Measurements from ENCODE around the gene DCHS2.

Gene DCHS2

DNA sequence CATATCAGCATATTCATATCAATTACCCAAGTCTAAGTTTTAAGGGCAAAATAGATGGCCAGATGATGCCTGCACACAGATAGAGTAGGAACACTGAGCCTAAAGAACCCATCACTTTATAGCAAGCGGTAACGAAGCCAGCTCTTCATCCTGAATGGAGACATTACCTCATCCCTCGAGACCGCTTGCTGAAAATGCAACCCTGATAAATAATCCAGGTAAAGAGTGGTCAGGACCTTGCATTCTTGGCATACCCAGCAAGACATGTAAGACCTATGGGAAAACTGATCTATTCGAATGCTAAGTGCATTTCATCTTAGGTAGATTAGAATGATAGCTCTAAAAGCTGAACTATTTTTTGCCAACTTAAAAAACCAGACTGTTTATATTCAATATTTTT, 25.3 kb downstream of the DCHS2 start:
- no peaks in the 10 kb centered on the region for H3K9me3 ChIP-seq (ENCODE audit: insufficient read depth, low read depth, low read length)
- no peaks in the 10 kb centered on the region for H3K27me3 ChIP-seq (ENCODE audit: insufficient read depth, low read length)
- H4K8ac ChIP-seq (ENCODE audit: low read depth, low read length): no peak overlapping the region
- no peak overlapping the region for H3K27ac ChIP-seq (ENCODE audit: low read depth, low read length)
- WGBS (ENCODE audit: extremely low coverage, insufficient coverage, insufficient read length): no CpG with 5 or more reads among the region's 5 CpGs
- no peaks in the 10 kb centered on the region for H3K36me3 ChIP-seq (ENCODE audit: control insufficient read depth in 1 of 2, insufficient read depth in 2 of 2, low read length in 2 of 2)
- no peaks in the 10 kb centered on the region for H3K79me2 ChIP-seq (ENCODE audit: control insufficient read depth, insufficient read depth, low read length, poor library complexity)
- no peak overlapping the region for H3K9ac ChIP-seq (ENCODE audit: low read length)
- H4K12ac ChIP-seq (ENCODE audit: low read depth, low read length): no peak overlapping the region
- H2AK5ac ChIP-seq (ENCODE audit: low read length): no peak overlapping the region
- no peak overlapping the region for H3K14ac ChIP-seq (ENCODE audit: low read length)
- H3K23ac ChIP-seq (ENCODE audit: low read length): no peak overlapping the region
- no peak overlapping the region for H3K18ac ChIP-seq (ENCODE audit: low read length)
- no peak overlapping the region for H3K4ac ChIP-seq (ENCODE audit: low read depth, low read length)
- H3K79me1 ChIP-seq (ENCODE audit: low read length): no peaks in the 10 kb centered on the region
- no peak overlapping the region for H3K4me3 ChIP-seq (ENCODE audit: low read depth, low read length)
- H2BK120ac ChIP-seq (ENCODE audit: insufficient read depth, low read length, poor library complexity): no peak overlapping the region
- no peak overlapping the region for H4K91ac ChIP-seq (ENCODE audit: low read depth, low read length)
- no peaks in the 10 kb centered on the region for H3K4me1 ChIP-seq (ENCODE audit: control insufficient read depth in 1 of 2, insufficient read depth in 2 of 2, low read length in 2 of 2)
- H2BK12ac ChIP-seq (ENCODE audit: low read length): no peak overlapping the region
- H2BK5ac ChIP-seq (ENCODE audit: low read depth, low read length, poor library complexity): no peak overlapping the region
- no peak for DNase-seq
- no peak overlapping the region for H3K4me2 ChIP-seq (ENCODE audit: low read length)
- no peak overlapping the region for H2AFZ ChIP-seq (ENCODE audit: insufficient read depth, low read length, poor library complexity)

DNA sequence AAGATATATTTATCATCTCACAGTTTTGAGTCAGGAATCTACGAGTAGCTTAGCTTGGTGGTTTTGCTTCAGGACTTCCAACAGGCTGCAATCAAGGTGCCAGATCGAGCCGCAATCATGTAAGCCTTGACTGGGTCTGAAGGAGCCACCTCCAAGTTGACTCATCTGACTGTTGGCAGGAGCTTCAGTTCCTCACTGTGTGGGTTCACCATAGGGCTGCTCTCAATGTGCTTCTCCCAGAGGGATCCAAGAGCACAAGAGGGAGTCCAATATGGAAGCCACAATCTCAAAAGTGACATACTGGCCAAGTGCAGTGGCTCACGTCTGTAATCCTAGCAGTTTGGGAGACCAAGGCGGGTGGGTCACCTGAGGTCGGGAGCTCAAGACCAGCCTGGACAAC, 26.5 kb downstream of the DCHS2 start:
- no peak overlapping the region for H3K9ac ChIP-seq (ENCODE audit: low read length)
- no peak overlapping the region for H3K14ac ChIP-seq (ENCODE audit: low read length)
- H3K79me2 ChIP-seq (ENCODE audit: control insufficient read depth, insufficient read depth, low read length, poor library complexity): no peaks in the 10 kb centered on the region
- H3K4me1 ChIP-seq (ENCODE audit: control insufficient read depth in 1 of 2, insufficient read depth in 2 of 2, low read length in 2 of 2): no peaks in the 10 kb centered on the region
- no peak overlapping the region for H3K18ac ChIP-seq (ENCODE audit: low read length)
- H2BK12ac ChIP-seq (ENCODE audit: low read length): no peak overlapping the region
- no peak overlapping the region for H3K4me3 ChIP-seq (ENCODE audit: low read depth, low read length)
- H2BK5ac ChIP-seq (ENCODE audit: low read depth, low read length, poor library complexity): no peak overlapping the region
- no peak overlapping the region for H3K4me2 ChIP-seq (ENCODE audit: low read length)
- no peak overlapping the region for H4K12ac ChIP-seq (ENCODE audit: low read depth, low read length)
- H4K8ac ChIP-seq (ENCODE audit: low read depth, low read length): no peak overlapping the region
- H3K27me3 ChIP-seq (ENCODE audit: insufficient read depth, low read length): no peaks in the 10 kb centered on the region
- H3K36me3 ChIP-seq (ENCODE audit: control insufficient read depth in 1 of 2, insufficient read depth in 2 of 2, low read length in 2 of 2): no peaks in the 10 kb centered on the region
- H3K79me1 ChIP-seq (ENCODE audit: low read length): no peaks in the 10 kb centered on the region
- H2AFZ ChIP-seq (ENCODE audit: insufficient read depth, low read length, poor library complexity): no peak overlapping the region
- no peak overlapping the region for H4K91ac ChIP-seq (ENCODE audit: low read depth, low read length)
- no CpG with 5 or more reads among the region's 6 CpGs for WGBS (ENCODE audit: extremely low coverage, insufficient coverage, insufficient read length)
- no peaks in the 10 kb centered on the region for H3K9me3 ChIP-seq (ENCODE audit: insufficient read depth, low read depth, low read length)
- no peak overlapping the region for H3K4ac ChIP-seq (ENCODE audit: low read depth, low read length)
- H2BK120ac ChIP-seq (ENCODE audit: insufficient read depth, low read length, poor library complexity): no peak overlapping the region
- no peak overlapping the region for H3K27ac ChIP-seq (ENCODE audit: low read depth, low read length)
- no peak for DNase-seq
- no peak overlapping the region for H2AK5ac ChIP-seq (ENCODE audit: low read length)
- no peak overlapping the region for H3K23ac ChIP-seq (ENCODE audit: low read length)

DNA sequence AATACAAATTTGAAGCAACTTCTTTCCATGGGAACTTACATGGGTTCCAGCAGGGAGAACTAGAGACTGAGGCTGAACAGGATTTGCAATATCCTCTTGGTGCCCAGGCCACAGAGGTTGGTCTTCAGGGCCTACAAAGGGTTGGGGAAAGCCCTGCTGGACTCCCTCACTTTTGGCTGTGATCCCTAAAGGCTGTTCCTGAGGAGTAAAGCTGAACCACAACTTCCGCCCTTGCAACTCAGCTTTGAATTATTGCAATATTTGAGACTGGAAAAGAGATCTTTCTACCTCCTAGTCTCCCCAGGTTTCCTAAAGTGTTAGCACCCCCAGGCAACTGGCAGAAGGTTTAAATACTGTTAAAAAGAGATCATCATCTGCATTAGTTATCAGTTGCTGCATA, 26.9 kb downstream of the DCHS2 start:
- Histone ChIP-seq H3K36me3 (ENCODE audit: control insufficient read depth in 1 of 2, insufficient read depth in 2 of 2, low read length in 2 of 2) (no peaks in the 10 kb centered on the region), H2AK5ac (ENCODE audit: low read length) (no peak overlapping the region), H2BK12ac (ENCODE audit: low read length) (no peak overlapping the region), H3K27me3 (ENCODE audit: insufficient read depth, low read length) (no peaks in the 10 kb centered on the region), H3K14ac (ENCODE audit: low read length) (no peak overlapping the region), H3K79me1 (ENCODE audit: low read length) (no peaks in the 10 kb centered on the region), H3K9me3 (ENCODE audit: insufficient read depth, low read depth, low read length) (no peaks in the 10 kb centered on the region), H3K9ac (ENCODE audit: low read length) (no peak overlapping the region), H4K8ac (ENCODE audit: low read depth, low read length) (no peak overlapping the region), H3K4me1 (ENCODE audit: control insufficient read depth in 1 of 2, insufficient read depth in 2 of 2, low read length in 2 of 2) (no peaks in the 10 kb centered on the region), H4K12ac (ENCODE audit: low read depth, low read length) (no peak overlapping the region), H3K23ac (ENCODE audit: low read length) (no peak overlapping the region), H3K4me3 (ENCODE audit: low read depth, low read length) (no peak overlapping the region), H2AFZ (ENCODE audit: insufficient read depth, low read length, poor library complexity) (no peak overlapping the region), H3K4ac (ENCODE audit: low read depth, low read length) (no peak overlapping the region), H2BK5ac (ENCODE audit: low read depth, low read length, poor library complexity) (no peak overlapping the region), H3K4me2 (ENCODE audit: low read length) (no peak overlapping the region), H3K18ac (ENCODE audit: low read length) (no peak overlapping the region), H3K27ac (ENCODE audit: low read depth, low read length) (no peak overlapping the region), H2BK120ac (ENCODE audit: insufficient read depth, low read length, poor library complexity) (no peak overlapping the region), H4K91ac (ENCODE audit: low read depth, low read length) (no peak overlapping the region), H3K79me2 (ENCODE audit: control insufficient read depth, insufficient read depth, low read length, poor library complexity) (no peaks in the 10 kb centered on the region)
- WGBS (ENCODE audit: extremely low coverage, insufficient coverage, insufficient read length): no CpG with 5 or more reads among the region's 1 CpG
- no peak for DNase-seq

DNA sequence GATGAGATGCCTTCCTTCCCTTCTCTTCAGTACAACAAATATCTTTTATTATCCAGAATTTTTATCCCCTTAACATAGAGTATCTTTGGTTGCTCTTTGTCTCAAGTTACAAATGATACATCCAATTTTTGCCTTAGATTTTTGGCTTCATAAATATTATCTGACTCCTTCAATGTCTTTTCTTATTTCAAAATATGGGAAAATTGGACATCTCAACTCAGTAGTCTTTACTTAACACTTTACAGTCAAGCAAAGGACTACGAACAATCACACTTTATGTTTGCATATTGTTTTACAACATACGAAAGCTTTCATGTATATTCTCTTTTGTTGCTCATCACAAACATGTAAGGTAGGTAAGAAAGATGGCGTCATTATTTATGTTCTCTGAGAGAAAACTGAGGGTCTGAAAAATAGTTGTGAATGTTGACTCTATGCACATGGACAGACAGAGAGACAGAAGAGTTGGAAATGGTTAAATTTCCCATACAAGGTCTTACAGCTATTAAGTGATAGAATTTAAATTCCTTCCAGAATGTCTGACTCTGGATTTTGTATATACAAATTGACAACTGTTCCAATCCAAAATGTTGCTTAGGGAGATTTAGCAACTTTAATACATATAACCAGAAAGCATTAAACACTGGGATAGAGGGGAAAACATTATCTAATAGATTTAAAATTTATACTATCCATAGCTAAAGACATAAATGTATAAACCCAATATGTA, 29.4 kb downstream of the DCHS2 start:
- Histone ChIP-seq H3K79me1 (ENCODE audit: low read length) (no peaks in the 10 kb centered on the region), H4K12ac (ENCODE audit: low read depth, low read length) (no peak overlapping the region), H3K9ac (ENCODE audit: low read length) (no peak overlapping the region), H3K14ac (ENCODE audit: low read length) (no peak overlapping the region), H3K27ac (ENCODE audit: low read depth, low read length) (no peak overlapping the region), H3K4ac (ENCODE audit: low read depth, low read length) (no peak overlapping the region), H2AFZ (ENCODE audit: insufficient read depth, low read length, poor library complexity) (no peak overlapping the region), H4K8ac (ENCODE audit: low read depth, low read length) (no peak overlapping the region), H2BK120ac (ENCODE audit: insufficient read depth, low read length, poor library complexity) (no peak overlapping the region), H2BK12ac (ENCODE audit: low read length) (no peak overlapping the region), H4K91ac (ENCODE audit: low read depth, low read length) (no peak overlapping the region), H3K79me2 (ENCODE audit: control insufficient read depth, insufficient read depth, low read length, poor library complexity) (no peaks in the 10 kb centered on the region), H3K4me2 (ENCODE audit: low read length) (no peak overlapping the region), H3K18ac (ENCODE audit: low read length) (no peak overlapping the region), H2BK5ac (ENCODE audit: low read depth, low read length, poor library complexity) (no peak overlapping the region), H3K27me3 (ENCODE audit: insufficient read depth, low read length) (no peaks in the 10 kb centered on the region), H3K36me3 (ENCODE audit: control insufficient read depth in 1 of 2, insufficient read depth in 2 of 2, low read length in 2 of 2) (no peaks in the 10 kb centered on the region), H3K9me3 (ENCODE audit: insufficient read depth, low read depth, low read length) (no peaks in the 10 kb centered on the region), H3K4me1 (ENCODE audit: control insufficient read depth in 1 of 2, insufficient read depth in 2 of 2, low read length in 2 of 2) (no peaks in the 10 kb centered on the region), H3K23ac (ENCODE audit: low read length) (no peak overlapping the region), H3K4me3 (ENCODE audit: low read depth, low read length) (no peak overlapping the region), H2AK5ac (ENCODE audit: low read length) (no peak overlapping the region)
- DNase-seq: no peak
- WGBS (ENCODE audit: extremely low coverage, insufficient coverage, insufficient read length): no CpG with 5 or more reads among the region's 3 CpGs
